Rectal smooth muscle tissue (tissue), 1 donor: ENCODE results near the gene PEX12.
A peak's percentile ranks its signal among the peaks of the same experiment; 100 is the strongest.

Experiments used
- H3K27ac ChIP-seq: one replicate; pipeline ENCODE4 v1.7.0; 2013; ENCODE audit warnings: low read depth, low read length, inconsistent platforms
- H3K27me3 ChIP-seq: one replicate; pipeline ENCODE4 v1.7.0; 2013; ENCODE audit warnings: low read length; ENCODE audit not compliant: control insufficient read depth, insufficient read depth
- H3K36me3 ChIP-seq: one replicate; pipeline ENCODE4 v1.7.0; 2013; ENCODE audit warnings: low read length; ENCODE audit not compliant: control insufficient read depth, insufficient read depth
- H3K4me1 ChIP-seq: one replicate; pipeline ENCODE4 v1.7.0; 2013; ENCODE audit warnings: low read length; ENCODE audit not compliant: control insufficient read depth, insufficient read depth
- H3K4me3 ChIP-seq: one replicate; pipeline ENCODE4 v1.7.0; 2013; ENCODE audit warnings: low read length
- H3K9ac ChIP-seq: one replicate; pipeline ENCODE4 v1.7.0; 2013; ENCODE audit warnings: low read length

Gene PEX12

DNA sequence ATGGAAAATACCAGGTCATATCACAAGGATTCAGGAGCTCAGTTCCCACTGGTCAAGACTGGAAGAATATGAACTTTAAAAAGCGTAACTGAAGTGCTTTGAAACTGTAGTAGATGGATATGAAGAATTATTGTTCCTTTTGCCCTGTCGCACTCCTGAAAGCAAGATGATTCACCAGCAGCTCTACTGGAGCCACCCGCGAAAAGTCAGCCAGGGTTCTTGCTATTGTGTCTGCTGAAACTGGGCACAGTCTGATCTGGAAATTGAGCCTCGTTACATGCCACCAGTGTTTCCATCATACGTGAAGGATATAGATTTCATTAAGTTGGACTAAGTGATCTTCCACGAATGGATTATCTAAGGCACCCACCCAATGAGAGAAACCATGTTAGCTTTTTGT lies 25.3 kb upstream of the PEX12 start:
- H3K9ac ChIP-seq: no peak overlapping the region
- peaks cover 12% of the 10 kb centered on the region for H3K36me3 ChIP-seq
- peaks cover 6% of the 10 kb centered on the region for H3K4me1 ChIP-seq
- no peaks in the 10 kb centered on the region for H3K27me3 ChIP-seq
- H3K27ac ChIP-seq: no peak overlapping the region
- no peak overlapping the region for H3K4me3 ChIP-seq

DNA sequence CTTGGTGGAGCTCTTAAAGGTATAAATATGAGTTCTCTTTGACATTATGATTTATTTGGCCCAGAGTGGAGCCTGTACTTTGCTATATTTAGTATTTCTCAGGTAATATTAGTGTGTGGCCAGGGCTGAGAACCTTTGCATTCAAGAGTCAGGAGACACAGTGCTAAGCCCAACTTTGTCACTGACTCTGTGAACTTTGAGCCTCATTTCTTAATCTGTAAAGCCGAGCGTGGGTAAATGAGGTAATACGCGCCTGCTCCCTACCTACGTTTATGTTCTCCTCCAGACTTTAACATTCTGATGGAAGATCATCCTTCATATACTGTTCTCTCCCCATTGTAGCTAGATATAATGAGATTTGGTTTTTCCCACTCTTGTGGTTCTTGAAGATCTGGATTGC lies 19.2 kb upstream of the PEX12 start:
- no peak overlapping the region for H3K4me3 ChIP-seq
- peaks cover 23% of the 10 kb centered on the region for H3K36me3 ChIP-seq
- H3K4me1 ChIP-seq: no peaks in the 10 kb centered on the region
- H3K27me3 ChIP-seq: no peaks in the 10 kb centered on the region
- no peak overlapping the region for H3K27ac ChIP-seq
- no peak overlapping the region for H3K9ac ChIP-seq

DNA sequence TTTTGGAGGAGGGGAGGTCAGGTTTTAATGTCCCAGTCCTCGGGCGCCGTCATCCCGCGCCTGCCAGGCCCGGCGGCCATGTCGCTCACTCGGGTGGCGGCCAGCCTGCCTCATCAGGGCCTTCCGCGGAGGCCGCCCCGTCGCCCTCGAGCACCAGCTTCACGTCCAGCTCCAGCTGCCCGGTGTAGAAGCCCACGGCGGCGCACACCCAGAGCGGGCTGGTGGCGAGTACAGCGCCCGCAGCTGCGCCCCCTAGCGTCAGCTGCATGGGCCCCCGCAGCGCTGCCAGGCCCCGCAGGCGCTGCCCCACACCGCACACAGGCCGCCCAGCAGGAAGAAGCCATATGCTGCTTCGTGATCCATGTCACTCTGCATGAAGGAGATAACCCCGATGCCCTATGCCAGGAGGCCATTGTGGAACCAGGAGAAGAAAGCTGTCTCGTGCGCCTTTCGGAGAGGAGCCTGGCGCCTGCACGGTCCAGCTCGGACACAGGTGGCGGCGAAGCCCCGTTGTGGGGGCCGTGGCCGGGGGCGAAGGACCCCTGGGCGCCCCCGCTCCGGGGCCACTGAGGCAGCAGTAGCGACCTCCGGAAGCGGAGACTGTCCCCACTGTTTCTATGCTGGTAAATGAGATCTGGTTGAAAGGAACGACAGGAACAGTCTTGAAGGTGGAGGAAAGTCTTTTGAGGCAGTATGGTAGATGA lies 18.3 kb upstream of the PEX12 start:
- H3K27ac ChIP-seq: no peak overlapping the region
- no peak overlapping the region for H3K9ac ChIP-seq

GRCh38 chr17:35596072-35596471 lies 17.7 kb upstream of the PEX12 start:
- no peak overlapping the region for H3K9ac ChIP-seq
- H3K4me1 ChIP-seq: no peaks in the 10 kb centered on the region
- H3K27me3 ChIP-seq: no peaks in the 10 kb centered on the region
- no peak overlapping the region for H3K27ac ChIP-seq
- no peak overlapping the region for H3K4me3 ChIP-seq
- H3K36me3 ChIP-seq: peaks cover 21% of the 10 kb centered on the region

More for the DNA sequence above, 18.3 kb upstream of the PEX12 start:
- Histone ChIP-seq H3K27me3 (no peaks in the 10 kb centered on the region), H3K36me3 (peaks cover 23% of the 10 kb centered on the region), H3K4me1 (no peaks in the 10 kb centered on the region), H3K4me3 (no peak overlapping the region)

GRCh38 chr17:35588196-35588920 lies 10.0 kb upstream of the PEX12 start:
- Histone ChIP-seq H3K27ac (no peak overlapping the region), H3K27me3 (no peaks in the 10 kb centered on the region), H3K4me1 (peaks cover 7% of the 10 kb centered on the region), H3K9ac (no peak overlapping the region), H3K36me3 (no peaks in the 10 kb centered on the region), H3K4me3 (peak overlapping the region; percentile 100)

DNA sequence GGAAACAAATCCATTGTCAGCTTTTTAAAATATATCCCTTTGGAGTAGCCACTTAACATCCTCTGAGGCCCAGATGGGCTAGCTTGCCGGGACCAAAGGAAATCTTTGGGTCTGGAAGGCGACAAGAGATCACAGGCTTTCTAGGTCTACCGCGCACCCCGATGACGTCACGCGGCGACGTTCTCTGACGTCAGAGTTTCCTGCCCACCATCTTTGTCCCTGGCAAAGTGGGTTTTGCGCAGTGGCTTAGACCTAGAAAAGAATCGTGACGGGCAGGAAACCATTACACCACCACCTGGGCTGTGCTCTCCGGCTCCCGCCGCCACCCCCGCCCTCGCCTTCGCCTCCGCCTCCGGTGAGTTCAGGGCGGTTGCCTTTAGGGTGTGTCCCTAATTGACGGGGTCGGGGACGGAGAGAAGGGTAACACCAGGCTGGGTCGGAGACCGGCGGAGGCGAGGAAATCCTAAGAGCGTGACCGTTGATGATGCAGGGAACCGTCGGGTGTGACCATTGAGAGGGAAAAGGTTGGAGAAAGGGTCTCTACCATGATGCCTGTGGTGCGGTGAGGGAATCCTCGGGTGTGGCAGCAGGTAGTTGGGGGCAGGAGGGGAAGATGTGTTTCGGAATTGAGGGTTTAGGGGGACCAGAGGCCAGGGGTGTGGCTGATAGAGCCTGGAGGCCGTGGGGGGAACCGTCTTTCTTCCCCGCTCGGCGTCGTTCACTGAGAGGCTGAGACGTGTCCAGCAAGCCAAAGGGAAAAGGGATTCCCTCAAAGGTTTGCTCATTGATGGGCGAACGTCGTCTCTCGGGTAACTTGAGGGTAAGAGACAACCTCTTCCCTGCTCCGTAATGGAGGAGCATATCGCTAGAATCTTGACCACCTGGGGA lies 8.9 kb upstream of the PEX12 start, which contains the start of gene AP2B1:
Gene AP2B1 (plus strand): TSS at position 249 of the 888 bp plus-strand sequence. CDS start 6,709 bp downstream, outside the sequence.
- peaks cover 7% of the 10 kb centered on the region for H3K4me1 ChIP-seq

DNA sequence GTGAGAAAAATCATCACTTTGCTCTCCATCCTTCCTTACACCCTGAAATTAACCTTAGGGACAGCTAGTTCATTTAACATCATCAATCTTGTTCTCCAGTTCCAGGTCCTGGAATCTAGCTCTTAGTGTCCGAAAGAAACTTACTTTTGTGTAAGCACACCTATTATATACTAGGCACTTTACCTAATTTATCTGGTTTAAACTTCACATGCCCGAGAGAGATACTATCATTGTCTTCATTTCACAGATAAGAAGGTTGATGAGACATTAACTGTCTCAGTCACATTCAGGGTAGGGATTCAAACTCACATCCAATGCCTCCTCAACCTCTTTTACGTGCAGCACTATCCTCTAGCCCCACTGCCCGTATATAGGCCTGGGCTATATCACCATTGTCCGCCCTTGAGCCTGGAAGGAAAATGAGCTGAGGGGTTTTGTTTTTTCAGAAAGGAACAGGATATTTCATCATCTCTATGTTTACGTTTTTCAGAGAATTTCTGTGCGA lies 8.2 kb upstream of the PEX12 start:
- no peaks in the 10 kb centered on the region for H3K27me3 ChIP-seq
- peak overlapping the region; percentile 100 for H3K4me3 ChIP-seq
- no peak overlapping the region for H3K9ac ChIP-seq
- H3K4me1 ChIP-seq: peaks cover 7% of the 10 kb centered on the region
- no peaks in the 10 kb centered on the region for H3K36me3 ChIP-seq
- peak overlapping the region; percentile 93 for H3K27ac ChIP-seq

More for the DNA sequence above, 8.9 kb upstream of the PEX12 start, which contains the start of gene AP2B1:
- no peaks in the 10 kb centered on the region for H3K27me3 ChIP-seq
- H3K9ac ChIP-seq: peak within 1 kb of the TSS; percentile 100
- no peaks in the 10 kb centered on the region for H3K36me3 ChIP-seq
- peak within 1 kb of the TSS; percentile 93 for H3K27ac ChIP-seq
- peak within 1 kb of the TSS; percentile 100 for H3K4me3 ChIP-seq

DNA sequence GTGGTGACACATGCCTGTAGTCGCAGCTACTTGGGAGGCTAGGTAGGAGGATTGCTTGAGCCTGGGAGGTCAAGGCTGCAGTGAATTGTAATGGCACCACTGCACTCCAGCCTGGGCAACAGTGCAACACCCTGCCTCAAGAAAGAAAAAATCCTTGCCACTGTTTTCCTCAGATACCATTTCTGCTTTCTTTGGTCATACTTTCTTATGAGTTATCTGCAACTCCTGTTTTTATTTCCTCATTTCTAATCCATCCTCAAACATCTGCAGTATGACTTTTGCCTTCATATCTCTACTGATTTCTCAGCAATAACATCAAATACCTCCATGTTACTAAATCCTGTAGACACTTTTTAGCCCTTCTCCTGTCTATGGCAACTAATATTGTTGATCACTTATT lies 5.7 kb upstream of the PEX12 start:
- Histone ChIP-seq H3K27ac (no peak overlapping the region), H3K4me3 (no peak overlapping the region), H3K36me3 (no peaks in the 10 kb centered on the region), H3K9ac (no peak overlapping the region), H3K4me1 (peaks cover 7% of the 10 kb centered on the region), H3K27me3 (no peaks in the 10 kb centered on the region)

DNA sequence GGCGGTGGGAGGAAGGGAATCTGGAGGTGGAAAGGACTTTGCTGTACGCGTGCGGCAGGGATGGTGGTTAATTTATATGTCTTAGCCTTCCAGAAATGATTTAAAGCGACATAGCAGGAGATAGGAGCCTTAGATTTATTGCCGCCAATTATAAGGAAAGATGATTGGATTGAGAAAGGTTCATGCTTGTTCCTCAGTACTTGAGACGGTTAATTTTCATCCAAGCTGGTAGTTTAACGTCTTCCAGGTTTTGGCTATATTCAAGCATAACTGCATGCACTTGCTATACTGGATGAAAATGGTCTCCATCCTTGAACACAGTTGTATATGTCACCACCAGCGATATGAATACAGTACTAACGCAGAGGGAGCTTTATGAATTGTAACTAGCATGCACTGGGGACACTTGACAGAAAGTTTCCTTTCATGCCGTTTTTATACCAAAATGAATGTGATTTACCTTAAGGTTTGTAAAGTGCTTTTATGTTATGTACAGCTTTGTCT lies 610 bp upstream of the PEX12 start:
- H3K4me1 ChIP-seq: peaks cover 11% of the 10 kb centered on the region
- H3K36me3 ChIP-seq: no peaks in the 10 kb centered on the region
- peak overlapping the region; percentile 94 for H3K27ac ChIP-seq
- peak overlapping the region; percentile 92 for H3K9ac ChIP-seq
- peak overlapping the region; percentile 97 for H3K4me3 ChIP-seq
- no peaks in the 10 kb centered on the region for H3K27me3 ChIP-seq

- peaks cover 11% of the 10 kb centered on the region for H3K4me1 ChIP-seq
- peak overlapping the region; percentile 92 for H3K9ac ChIP-seq
- H3K27ac ChIP-seq: peak overlapping the region; percentile 94
- H3K36me3 ChIP-seq: no peaks in the 10 kb centered on the region
- H3K27me3 ChIP-seq: no peaks in the 10 kb centered on the region
- H3K4me3 ChIP-seq: peak overlapping the region; percentile 97
Observed at GRCh38 chr17:35577830-35578196, 558 bp downstream of the PEX12 start.

DNA sequence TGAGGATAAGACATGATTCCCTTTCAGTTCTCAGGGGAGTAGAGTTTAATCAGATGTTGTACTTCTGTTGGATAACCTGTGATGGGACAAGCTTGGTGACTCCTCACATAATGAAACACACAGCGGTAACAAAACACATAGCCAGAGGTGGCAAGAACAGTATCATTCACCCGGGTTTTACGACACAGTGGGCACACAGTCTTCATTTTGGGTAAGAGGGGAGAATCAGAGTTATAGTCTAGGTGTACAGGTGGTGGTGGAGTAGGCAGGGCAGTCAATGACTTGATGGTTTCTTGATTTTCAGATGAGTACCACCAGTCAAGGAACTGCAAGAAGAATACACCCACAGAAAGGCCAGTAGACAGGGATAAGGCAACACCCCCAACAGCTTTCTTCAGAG lies 2.6 kb downstream of the PEX12 start:
- Histone ChIP-seq H3K36me3 (no peaks in the 10 kb centered on the region), H3K4me3 (no peak overlapping the region), H3K27me3 (no peaks in the 10 kb centered on the region), H3K9ac (no peak overlapping the region), H3K4me1 (peaks cover 11% of the 10 kb centered on the region), H3K27ac (no peak overlapping the region)

DNA sequence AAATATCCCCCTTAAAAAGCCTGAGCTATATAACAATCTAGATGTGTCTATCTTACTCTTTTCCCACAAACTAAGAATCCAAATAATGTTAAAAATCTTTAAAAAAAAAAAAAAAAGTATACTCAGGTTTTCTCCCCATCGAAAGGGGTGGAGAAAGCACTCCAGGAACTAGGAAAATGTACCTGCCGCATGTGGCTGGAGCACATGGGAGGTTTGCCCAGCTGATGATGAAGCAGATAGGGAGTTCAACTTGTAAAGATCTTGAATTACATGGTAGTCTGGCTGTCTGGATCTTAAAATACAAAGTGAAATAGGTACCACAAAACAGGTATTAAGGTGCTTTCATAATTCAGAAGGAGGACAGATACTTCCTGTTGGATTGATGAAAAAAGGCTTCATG lies 9.0 kb downstream of the PEX12 start:
- H3K4me3 ChIP-seq: peak overlapping the region; percentile 89
- peaks cover 2% of the 10 kb centered on the region for H3K4me1 ChIP-seq
- no peaks in the 10 kb centered on the region for H3K36me3 ChIP-seq
- H3K9ac ChIP-seq: no peak overlapping the region
- H3K27ac ChIP-seq: no peak overlapping the region
- no peaks in the 10 kb centered on the region for H3K27me3 ChIP-seq
